Myocyte (in vitro differentiated cells): Measurements from ENCODE around the gene HCN4. TPM values are rescaled to one million over a fixed set of nuclear protein-coding genes. Genes with fewer than 3 reads are reported as not detected.

Experiments used
- DNase-seq: peaks from one replicate; pipeline ENCODE4 v3.0.0-alpha.2; 2012; ENCODE audit warnings: low read depth
- polyA plus RNA-seq: library from polyadenylated mRNA; unstranded; fragments of >200 nt; gene quantifications from one replicate; pipeline ENCODE4 v1.2.1, GENCODE V29; 2012; ENCODE audit warnings: missing spikeins
- total RNA-seq: library from RNA; depleted of rRNA; stranded (reverse); fragments of >200 nt; gene quantifications from 2 replicates; pipeline ENCODE4 v1.2.3, GENCODE V29; 2014

Gene HCN4
- not detected in 2 replicates for total RNA-seq
- not detected for polyA plus RNA-seq

DNA sequence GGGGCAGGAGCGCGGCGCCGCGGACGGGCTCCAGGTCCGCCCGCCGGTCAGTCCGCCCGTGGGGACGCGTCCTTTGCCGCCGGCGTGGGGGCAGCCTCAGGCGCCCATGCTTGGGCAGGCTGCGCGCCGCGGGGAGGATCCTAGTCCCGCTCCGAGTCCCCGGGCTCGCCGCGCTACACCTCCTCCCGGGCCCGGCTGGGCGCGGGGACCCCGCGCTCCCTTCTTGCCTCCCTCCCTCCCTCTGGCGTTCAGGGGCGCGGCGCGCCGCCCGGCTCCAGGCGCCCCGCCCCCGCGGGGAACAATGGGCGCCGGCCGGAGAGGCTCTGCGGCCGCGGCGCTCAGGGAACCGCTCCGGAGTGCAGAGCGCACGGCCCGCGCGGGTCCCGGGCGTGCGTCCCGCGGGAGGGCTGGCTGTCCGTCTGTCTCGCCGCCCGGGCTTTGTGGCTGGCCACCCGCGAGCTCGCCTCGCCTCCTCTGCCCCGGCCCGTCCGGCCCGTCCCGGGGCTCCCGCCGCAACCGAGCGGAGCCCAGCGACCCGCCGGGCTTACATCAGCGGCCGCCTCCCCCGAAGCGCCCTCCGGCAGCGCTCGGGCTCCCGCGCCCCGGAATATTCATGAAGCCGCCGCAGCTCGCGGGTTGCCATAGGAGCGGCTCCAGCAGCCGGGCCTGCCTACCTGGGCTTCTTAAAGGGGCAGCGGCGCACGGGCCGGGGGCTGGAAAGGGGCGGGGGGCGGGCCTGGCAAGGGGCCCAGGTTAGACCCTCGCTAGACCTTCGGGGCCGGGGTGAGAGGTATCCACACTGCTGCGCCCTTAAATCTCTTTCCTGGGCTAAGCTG, at the start of gene HCN4:
Gene HCN4 (minus strand): TSS at position 658 of the 836 bp plus-strand sequence. CDS start 688 bp downstream, outside the sequence.
- DNase-seq, result no peak

GRCh38 chr15:73414876-73415275, 46.1 kb upstream of the HCN4 start:
- no peak for DNase-seq

DNA sequence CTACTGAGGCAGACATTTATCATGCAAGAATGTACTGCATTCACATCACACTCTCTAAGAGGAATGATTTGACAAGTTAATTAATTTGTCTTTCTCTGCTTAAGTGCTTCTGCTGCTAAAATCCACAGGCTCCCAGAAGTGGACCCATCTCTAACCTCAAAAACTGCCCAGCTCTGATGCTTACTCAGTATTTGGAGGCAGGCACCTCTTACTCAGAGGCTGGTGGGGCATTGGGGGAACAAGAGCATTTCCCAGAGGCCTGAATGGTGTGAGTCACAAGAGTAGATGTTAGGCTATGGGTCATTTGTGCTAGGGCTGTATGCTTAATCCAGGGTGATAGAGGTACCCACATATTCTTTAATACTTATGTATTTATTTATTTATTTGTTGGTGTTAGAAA, 34.4 kb upstream of the HCN4 start:
- DNase-seq, result no peak

DNA sequence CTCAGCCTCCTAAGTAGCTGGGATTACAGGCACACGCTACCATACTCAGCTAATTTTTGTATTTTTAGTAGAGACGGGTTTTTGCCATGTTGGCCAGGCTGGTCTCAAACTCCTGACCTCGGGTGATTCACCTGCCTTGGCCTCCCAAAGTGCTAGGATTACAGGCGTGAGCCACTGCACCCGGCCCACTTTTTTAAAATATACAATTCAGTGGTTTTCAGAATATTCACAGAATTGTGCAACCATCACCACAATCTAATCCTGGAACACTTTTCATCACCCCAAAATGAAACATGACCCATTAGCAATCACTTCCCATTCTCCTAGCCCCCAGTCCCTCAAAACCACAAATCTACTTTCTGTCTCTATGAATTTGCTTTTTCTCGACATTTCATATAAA, 31.5 kb upstream of the HCN4 start:
- peak; percentile 4 for DNase-seq

- no peak for DNase-seq
These were observed 30.1 kb upstream of the HCN4 start for GRCh38 chr15:73398861-73399260.

DNA sequence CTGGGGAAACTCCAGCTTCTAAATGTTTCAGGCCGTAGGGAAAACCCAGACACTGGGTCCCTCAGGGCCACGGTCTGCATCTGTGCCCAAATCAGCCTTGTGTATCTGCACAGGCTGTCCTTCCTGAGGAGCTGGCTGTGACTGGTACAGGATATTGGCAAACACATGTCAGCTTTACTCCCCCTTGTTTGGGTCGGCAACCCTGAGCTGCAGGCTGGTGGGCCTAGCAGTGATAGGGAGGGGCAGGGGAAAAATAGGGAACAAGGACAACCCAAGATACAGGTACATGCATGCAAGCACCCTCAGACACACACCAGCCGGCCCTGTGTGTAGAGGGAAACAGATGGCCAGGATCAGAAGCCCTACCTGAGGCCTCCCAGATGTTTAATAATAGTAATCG, 28.7 kb upstream of the HCN4 start:
- DNase-seq, result no peak

DNA sequence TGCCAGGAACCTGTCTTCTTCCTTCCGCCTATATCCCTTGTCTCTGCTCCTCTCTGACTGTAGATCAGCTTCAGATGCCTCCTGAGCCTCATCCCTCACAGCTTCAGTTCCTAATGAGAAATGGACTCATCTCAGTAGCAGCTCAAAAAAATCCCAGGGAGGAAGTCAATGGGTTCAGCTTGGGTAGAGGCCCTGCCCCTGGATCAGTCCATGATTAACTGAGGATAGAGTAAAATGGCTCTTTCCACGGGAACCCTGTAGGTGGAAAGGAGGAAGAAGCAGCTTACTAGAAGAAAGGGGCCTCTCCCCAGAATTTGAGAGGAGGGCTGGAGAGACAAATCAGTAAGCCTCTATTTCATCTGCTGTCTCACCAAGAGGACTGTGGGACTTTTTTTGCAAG, 26.9 kb upstream of the HCN4 start:
- no peak for DNase-seq

DNA sequence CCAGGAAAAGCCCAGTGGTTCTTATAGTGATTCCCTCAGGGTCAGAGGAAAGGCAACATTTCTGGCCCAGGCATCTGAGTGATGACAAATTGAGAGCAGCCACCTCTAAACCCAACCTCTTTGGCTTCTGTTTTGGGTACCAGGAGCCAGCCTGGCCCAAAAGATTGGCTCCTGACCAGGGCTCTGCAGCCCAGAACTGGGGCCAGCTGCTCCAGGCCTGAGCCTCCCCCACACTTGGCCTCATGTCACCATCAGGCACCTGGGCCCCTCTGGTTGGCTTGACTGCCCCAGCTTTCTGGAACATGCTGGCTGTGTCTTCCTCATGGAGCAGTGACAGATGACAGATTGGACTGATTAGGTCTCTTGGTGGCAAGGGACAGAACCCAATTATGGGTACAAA, 26.0 kb upstream of the HCN4 start:
- no peak for DNase-seq

- no peak for DNase-seq
These were observed 24.6 kb upstream of the HCN4 start for GRCh38 chr15:73393336-73393735.

- DNase-seq, result no peak
These were observed 23.3 kb upstream of the HCN4 start for GRCh38 chr15:73392025-73392424.

DNA sequence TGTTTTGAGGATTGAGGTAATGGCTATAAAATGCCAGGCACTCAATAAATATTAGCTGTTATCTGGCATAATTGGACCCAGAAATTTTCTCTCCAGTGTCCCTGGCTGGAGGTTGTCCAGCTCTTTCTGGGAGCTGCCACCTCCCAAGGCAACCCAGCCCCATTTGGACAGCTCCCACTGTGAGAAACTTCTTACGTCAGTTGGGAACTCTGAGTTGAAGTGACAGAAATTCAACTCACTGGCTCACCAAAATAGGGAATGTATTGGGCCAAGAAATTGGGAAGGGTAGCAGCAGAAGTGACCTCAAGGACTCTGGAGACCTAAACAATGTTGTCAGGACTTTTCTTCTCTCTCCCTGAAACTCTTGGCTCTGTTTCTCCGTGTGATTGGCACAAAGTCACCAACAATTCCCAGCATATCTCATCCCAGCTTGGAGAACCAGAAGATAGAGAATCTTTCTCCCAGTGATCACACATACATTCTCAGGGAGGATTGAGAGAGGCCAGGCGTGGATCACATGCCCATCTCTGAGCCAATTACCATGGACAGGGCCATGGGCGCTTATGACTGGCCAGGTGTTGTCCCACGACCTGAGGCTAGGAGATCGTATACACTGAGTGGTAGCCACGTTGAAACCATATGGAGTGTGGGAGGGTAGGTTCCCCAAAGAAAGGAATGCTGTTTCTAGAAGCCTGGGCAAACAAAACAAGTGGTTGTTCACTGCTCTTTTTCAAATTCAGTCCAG, 22.5 kb upstream of the HCN4 start:
- DNase-seq, result no peak

DNA sequence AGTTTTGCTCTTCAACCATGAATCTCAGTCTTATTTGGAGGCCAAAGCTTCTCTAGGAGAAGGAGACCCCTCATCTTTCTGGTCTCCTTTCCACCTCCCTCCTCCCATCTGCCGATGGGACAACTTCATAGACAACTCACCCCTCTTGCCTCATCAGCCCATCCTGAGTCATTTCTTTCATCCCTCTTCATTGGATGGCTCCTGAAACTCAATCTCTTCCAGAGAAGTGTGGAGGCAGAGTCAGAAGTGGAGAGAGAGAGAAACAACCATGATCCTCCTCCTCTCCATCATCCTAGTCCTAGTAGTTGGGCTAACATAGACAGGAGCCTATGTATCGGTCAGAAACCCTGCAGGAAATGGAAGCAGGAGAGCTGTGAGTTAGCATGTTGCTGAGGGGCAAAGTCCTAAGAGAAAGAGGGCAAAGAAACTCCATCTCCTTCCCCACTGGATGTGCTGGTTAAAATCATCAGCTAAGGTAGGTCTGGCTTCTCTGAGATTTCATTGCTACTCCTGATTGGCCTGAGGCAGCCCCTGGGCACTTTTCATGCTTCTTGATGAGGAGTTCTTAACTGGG, 21.3 kb upstream of the HCN4 start:
- no peak for DNase-seq

GRCh38 chr15:73389539-73389938, 20.8 kb upstream of the HCN4 start:
- DNase-seq, result no peak

DNA sequence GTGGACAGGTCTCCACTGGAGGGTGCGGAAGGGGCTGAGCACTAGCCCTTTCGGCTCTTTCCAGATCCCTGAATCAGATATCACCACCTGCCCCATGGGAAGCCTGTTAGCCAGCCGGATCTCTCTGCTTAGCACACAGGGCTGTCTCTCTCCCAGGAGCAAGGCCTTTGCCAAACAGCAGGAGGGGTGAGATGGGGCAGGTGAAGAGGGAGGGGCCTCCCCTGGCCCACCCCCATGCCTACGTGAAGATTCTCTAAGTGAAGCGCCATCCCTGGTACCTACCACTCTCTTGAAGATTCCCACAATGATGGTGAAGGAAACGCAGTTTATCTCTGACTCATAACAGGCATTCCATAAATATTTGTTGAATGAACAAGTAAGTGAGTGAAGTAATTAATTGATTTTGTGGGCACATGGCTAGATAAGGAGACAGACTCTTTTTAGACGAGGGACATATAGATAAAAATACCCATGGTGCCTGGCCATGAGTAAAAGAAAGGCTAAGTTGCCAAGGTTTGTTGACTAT, 19.6 kb upstream of the HCN4 start:
- no peak for DNase-seq

DNA sequence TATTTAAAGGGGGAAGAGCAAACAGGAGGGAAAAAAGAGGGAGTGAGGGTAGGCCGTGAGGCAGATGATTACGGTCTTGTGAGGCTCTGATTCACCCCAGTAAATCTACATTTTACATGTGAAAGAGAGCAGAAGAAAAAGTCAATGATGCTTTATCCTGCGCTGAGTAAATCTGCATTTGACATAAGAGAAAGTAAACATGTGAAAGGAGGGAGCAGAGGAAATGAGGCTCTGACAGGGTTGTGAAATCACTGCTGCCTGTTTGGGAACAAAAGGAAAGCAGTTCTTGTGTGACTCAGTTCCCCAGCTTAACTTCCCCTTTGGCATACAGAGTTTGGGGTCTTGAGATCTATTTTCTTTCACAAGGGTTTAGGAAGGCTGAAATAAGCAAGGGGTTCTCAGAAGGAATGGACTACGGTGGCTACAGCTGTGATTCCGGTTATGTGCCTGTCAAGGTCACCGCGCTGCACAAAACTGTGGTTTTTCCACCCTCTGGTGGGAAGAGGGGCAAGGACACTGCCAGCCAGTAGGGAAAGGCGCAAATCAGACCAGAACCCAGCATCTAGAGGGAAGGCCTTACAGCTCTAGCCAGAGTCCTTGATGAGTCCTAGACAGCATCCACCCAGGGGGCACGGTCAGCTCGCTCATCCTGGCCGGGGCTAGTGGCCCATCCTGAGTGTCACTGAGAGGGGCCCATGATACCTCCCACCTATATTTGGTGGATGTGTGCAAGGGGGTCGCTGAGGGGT, 18.9 kb upstream of the HCN4 start:
- DNase-seq, result no peak

GRCh38 chr15:73386886-73387506, 18.2 kb upstream of the HCN4 start:
- no peak for DNase-seq

DNA sequence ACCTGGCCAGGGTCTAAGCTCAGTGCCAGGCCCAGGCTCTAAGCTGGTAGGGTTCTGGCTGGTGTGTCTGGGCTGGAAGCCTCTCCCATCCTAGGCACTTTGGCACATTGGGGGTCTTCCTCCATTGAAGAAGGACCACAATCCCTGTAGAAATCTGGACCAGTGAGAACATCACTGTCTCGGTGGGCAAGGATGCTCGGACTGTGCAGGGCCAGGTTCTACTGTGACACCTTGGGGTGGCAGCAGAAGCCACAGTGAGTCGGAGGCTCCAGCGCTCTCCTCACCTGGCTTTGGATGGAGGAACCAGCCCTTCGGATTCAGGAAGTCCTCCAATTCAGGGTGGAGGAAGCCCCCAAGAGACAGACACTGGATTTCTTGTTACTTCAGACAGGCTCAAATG, 17.5 kb upstream of the HCN4 start:
- DNase-seq, result no peak

DNA sequence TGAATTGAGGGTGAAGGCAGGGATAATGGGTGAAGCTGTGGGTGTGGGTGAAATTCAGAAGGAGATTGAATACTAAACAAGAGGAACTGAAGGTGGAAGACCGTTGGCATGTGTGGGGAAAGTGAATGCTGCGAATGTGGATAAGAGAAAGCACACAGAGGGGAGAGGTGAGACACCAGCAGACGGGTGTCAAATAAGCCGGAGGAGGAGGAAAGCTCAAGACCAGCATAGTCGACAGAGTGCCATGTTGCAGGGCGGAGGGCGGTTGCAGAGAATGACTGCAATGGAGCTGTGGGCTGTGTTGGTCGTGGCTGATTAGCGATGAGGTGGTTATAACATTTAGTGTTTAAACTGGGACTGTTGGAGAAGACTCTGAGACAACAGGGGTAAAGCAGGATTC, 16.4 kb upstream of the HCN4 start:
- DNase-seq, result no peak

- no peak for DNase-seq
These were observed 14.8 kb upstream of the HCN4 start for GRCh38 chr15:73383310-73384189.

DNA sequence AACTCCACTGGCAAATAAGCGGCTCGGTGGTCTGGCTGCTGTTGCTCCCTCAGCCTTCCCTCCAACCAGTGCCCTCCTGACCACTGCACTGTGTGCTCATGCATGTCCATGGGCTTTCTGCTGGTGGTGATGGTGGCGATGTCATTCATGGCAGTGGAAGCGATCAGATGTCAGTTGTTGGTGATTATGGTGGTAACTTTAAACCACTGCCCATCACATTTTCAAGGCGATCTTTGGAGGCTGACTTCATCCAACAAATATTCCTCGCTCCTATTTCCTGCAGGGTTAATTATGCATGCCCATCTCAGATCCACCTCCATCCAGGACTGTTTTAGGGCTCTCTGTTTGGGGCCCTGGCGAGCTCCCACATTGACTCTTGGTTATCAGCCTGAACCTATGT, 13.4 kb upstream of the HCN4 start:
- DNase-seq, result no peak
